Measurements from ENCODE around the gene PPP1R3C.

The PPP1R3C gene

GRCh38 chr10:91601212-91601611 is 31.7 kb downstream of the PPP1R3C start:
- DNase-seq (ENCODE audit: low spot score) = no peak

DNA sequence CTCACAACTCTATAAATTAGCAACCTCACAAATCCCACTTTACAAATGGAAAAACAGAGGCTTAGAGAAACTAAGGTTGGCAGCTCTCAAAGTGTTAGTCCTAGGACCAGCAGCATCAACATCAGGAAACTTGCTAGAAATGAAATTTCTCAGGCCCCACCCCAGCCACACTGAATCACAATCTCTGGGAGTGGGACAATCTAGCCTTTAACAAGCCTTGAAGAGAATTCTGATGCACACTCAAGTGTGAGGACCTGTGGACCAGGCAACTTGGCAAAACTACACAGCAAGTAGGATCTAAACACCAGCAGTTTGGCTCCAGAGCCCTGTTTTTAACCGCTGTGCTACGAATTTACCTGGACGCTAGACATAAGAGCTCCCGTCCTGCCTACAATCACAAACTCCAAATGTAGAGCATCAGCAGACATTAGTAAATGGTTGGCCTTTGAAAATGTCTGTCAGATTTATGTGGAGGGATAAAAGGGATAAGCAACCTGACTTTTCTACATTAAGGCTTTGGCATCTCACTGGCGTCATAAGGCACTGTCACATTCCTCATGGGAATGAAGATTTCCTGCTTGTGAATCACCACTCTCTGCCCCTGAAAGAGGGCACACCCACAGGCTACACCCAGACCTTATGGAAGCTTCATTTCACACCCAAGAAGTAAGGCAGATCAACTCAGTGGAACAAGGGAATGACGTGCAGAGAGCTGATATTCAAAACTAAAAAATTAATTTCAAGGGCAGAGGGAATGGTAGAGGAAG is 34.5 kb downstream of the PPP1R3C start:
- DNase-seq (ENCODE audit: low spot score) = no peak

GRCh38 chr10:91597197-91597881 is 35.5 kb downstream of the PPP1R3C start:
- DNase-seq (ENCODE audit: low spot score) = no peak

- DNase-seq (ENCODE audit: low spot score) = no peak
Measured at GRCh38 chr10:91596825-91597196, 36.1 kb downstream of the PPP1R3C start.

- DNase-seq (ENCODE audit: low spot score) = no peak
Measured at GRCh38 chr10:91593834-91594233, 39.0 kb downstream of the PPP1R3C start.

DNA sequence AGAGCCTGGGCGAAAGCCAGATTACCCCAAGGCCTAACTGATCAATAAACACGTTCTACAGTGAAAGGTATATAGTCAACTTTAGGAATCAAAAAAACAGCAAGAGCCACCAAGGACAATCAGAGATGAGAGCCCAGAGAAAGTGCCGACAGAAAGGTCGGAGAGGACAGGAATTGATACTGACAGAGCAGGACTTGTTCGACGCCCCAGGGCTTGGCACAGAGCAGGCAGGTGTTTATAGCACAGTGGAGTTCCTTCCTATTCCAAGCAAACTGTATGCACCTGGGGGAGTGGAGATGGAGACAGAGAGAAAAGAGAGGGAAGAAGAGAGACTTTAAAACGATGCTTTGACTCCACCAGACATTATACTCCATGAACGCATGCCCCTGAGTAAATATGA is 39.5 kb downstream of the PPP1R3C start:
- no peak for DNase-seq (ENCODE audit: low spot score)

- DNase-seq (ENCODE audit: low spot score) = no peak
Measured at GRCh38 chr10:91592266-91592975, 40.5 kb downstream of the PPP1R3C start.

DNA sequence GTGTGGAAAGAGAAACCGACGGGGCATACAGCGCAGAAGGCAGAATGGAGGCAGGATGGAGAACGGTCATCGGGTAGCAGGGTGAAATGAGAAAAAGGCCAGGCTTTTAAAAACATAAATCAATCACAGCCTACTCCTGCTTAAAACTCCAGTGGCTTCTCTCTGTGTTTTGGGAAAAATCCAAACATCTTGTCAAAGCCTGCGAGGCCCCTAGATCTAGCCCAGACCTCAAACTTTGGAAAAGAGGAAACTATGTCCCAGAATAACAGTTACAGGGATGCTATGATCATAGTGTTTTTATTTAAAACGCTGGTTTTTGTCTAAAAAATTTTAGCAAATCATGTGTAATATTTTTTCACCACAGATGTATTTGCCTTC is 41.1 kb downstream of the PPP1R3C start:
- DNase-seq (ENCODE audit: low spot score) = no peak

- DNase-seq (ENCODE audit: low spot score) = no peak
Measured at GRCh38 chr10:91590904-91591796, 41.7 kb downstream of the PPP1R3C start.

GRCh38 chr10:91590142-91590903 is 42.5 kb downstream of the PPP1R3C start:
- DNase-seq (ENCODE audit: low spot score) = no peak

- DNase-seq (ENCODE audit: low spot score) = no peak
Measured at GRCh38 chr10:91589658-91590035, 43.2 kb downstream of the PPP1R3C start.

GRCh38 chr10:91589015-91589657 is 43.7 kb downstream of the PPP1R3C start:
- no peak for DNase-seq (ENCODE audit: low spot score)

DNA sequence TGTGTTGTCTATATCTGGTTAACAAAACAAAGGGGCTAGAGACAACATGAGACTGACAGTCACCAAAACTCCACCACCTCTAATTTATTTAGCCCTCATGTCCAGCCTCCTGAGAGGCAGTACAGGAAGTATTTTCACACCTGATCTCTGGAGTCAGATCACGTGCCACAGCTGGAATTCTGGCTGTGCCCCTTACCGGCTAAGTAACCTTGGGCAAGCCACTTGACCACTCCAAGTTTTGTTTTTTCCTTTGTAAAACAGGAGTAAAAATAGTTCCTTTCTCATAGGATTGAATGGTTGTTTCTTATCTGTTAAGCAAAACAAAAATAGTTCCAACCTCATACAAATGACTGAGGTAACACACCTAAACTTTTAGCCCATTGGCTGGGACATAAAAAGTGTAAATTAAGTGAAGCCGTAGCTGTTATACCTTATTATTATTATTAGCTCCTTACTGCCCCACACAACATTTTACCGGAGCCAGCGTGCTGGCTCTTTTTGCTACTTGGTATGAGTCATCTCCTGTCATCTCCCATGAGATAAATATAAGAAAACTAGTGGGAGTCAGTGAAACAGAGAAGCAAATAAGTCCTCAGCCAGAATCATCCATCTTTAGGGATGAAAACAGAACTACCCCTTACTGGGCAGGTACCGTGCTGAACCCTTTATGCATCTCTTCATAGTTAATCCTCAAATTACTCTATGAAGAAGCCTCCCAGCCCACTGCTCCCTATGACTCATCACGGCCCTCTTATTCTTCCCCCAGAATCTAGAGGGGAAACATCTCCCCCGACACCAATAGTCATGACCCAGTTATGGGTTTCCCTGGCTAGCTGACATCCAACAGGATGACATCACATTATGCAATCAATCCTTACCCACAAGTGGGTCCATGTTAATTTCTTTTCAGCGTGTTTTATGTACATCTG is 44.9 kb downstream of the PPP1R3C start:
- no peak for DNase-seq (ENCODE audit: low spot score)

DNA sequence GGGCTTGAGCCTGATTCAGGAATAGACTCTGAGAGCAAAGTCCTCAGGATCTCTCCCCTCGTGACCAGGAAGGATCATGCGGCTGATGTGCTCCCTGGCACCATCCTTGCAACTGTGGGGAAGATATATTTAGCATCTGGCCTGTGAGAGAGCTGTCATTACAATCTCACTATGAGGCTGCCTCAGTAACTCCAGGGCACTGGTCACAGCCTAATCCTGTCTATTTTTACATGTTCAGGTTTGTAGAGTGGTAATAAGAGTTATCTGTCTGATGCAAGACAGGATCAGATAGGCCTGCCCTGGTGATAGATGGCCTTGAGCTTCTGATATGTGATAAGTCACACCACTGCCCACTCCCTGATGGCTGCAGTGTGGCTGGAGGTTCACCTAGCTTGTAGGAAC is 50.7 kb downstream of the PPP1R3C start:
- DNase-seq (ENCODE audit: low spot score) = no peak

DNA sequence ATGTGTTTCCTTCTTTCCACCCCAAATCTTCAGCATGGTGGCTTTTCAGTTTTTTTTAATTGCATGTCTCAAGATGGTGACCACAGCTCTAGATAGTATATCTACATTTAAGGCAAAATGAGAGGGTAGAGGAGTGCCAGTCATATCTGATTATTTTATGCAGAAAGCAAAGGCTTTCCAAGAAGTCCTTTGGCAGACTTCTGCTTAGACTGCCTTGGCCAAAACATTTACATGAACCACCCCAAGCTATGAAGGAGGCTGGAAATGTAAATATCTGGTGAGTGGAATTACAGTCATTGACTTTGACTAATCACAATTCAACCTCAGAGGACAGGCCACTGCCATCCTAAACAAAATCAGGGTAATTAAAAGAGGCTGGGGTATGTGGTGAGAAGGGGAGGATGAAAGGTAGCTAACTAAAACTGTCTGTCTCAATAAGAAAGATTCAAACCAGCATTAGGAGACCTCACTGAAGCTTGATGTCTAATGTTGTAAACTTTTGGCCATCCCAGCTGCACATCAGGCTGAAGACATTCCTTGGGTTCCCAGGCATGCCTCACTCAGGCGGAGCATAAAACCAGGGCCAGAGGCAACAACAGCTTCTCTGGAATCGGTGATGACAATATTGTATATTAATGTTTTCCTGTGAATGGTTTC is 53.4 kb downstream of the PPP1R3C start:
- no peak for DNase-seq (ENCODE audit: low spot score)
